Tibial artery (tissue), 4 donors: ENCODE data around the gene PARVA.

ENCODE experiments used
- DNase-seq, 2 donors: peaks; one replicate each; pipeline ENCODE4 v3.0.0-alpha.2; 2019
- H3K27ac ChIP-seq, 2 donors: fragments of 200-600 bp; sonication (generic) in 1 of 2; 1 replicate in 1 of 2; 2 replicates in 1 of 2; pipeline ENCODE4 v1.5.1; 2018 to 2019; ENCODE audit warnings: mild to moderate bottlenecking in 1 of 2
- H3K27me3 ChIP-seq, 2 donors: fragments of 200-600 bp; sonication (generic) in 1 of 2; one replicate each; pipeline versions ENCODE4 v1.5.1 to v1.6.0; 2016 to 2019
- H3K36me3 ChIP-seq, 3 donors: fragments of 200-600 bp; sonication (generic) in 2 of 3; one replicate each; pipeline ENCODE4 v1.5.1; 2016 to 2019; ENCODE audit warnings: mild to moderate bottlenecking in 2 of 3
- H3K4me1 ChIP-seq, 4 donors: fragments of 200-600 bp; sonication (generic) in 2 of 4; 1 replicate in 3 of 4; 2 replicates in 1 of 4; pipeline ENCODE4 v1.5.1; 2016 to 2019
- H3K4me3 ChIP-seq, 2 donors: fragments of 200-600 bp; sonication (generic) in 1 of 2; 1 replicate in 1 of 2; 2 replicates in 1 of 2; pipeline ENCODE4 v1.5.1; 2018 to 2019; ENCODE audit warnings: mild to moderate bottlenecking in 2 of 2
- H3K9me3 ChIP-seq, 3 donors: fragments of 200-600 bp; sonication (generic) in 1 of 3; one replicate each; pipeline ENCODE4 v1.5.1; 2016 to 2019
- intact Hi-C: fragments of 100-400 bp; cut with DNase I; formaldehyde crosslinking; loops from one replicate; pipeline ENCODE4 v1.15.0; 2023; ENCODE audit warnings: low total_unique reads
- TF ChIP-seq, protein P1 (sequence below), 2 experiments: fragments of 200-600 bp in 1 of 2; fragments of 450-650 bp in 1 of 2; IDR thresholded peaks; one replicate each; pipeline ENCODE4 v1.5.1; 2017 to 2019; ENCODE audit warnings: antibody characterized with exemption in 2 of 2, mild to moderate bottlenecking in 1 of 2, moderate library complexity in 1 of 2

PARVA gene

DNA sequence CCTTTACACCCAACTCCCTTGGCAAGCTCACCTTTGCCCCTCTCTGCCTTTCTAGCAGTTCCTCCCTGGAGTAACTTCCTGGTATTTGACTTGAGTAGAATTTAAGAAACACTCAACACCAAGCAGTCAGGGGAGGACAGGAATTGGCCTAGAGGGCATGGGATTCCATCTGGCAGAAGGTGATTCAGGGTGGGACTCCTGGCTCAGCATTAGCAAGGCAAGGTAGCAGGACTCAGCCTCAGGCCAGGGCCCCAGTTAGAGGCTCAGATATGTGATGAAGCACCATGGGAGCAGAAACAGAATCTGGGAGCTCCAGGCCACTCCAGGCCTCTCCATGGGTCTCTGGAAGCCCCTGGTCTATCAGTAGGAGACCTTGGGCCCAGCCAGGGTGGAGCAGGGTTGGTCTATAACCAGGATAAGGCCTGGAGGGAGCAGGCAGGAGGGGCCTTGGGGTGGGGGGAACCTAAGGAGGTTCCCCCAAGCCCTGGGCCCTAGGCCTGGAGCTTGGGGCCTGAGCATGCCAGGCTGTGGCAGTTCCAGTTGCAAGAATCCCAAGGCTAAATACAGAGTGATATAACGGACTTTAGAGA, 148.2 kb downstream of the PARVA start:
- H3K9me3 ChIP-seq: no peaks in the 10 kb centered on the region
- no peak overlapping the region for H3K4me3 ChIP-seq
- intact Hi-C loops: no loop called here
- TF ChIP-seq, protein P1, sequence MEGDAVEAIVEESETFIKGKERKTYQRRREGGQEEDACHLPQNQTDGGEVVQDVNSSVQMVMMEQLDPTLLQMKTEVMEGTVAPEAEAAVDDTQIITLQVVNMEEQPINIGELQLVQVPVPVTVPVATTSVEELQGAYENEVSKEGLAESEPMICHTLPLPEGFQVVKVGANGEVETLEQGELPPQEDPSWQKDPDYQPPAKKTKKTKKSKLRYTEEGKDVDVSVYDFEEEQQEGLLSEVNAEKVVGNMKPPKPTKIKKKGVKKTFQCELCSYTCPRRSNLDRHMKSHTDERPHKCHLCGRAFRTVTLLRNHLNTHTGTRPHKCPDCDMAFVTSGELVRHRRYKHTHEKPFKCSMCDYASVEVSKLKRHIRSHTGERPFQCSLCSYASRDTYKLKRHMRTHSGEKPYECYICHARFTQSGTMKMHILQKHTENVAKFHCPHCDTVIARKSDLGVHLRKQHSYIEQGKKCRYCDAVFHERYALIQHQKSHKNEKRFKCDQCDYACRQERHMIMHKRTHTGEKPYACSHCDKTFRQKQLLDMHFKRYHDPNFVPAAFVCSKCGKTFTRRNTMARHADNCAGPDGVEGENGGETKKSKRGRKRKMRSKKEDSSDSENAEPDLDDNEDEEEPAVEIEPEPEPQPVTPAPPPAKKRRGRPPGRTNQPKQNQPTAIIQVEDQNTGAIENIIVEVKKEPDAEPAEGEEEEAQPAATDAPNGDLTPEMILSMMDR (IDR thresholded peaks at IDR 0.05): no peak
- peaks cover 27 to 65% (median 31%) of the 10 kb centered on the region in 3 donors for H3K36me3 ChIP-seq
- peak in 1 of 2 donors; percentile 60 for DNase-seq
- peaks cover 0 to 15% (median 1%) of the 10 kb centered on the region in 4 donors for H3K4me1 ChIP-seq
- no peak overlapping the region for H3K27ac ChIP-seq
- no peaks in the 10 kb centered on the region for H3K27me3 ChIP-seq

DNA sequence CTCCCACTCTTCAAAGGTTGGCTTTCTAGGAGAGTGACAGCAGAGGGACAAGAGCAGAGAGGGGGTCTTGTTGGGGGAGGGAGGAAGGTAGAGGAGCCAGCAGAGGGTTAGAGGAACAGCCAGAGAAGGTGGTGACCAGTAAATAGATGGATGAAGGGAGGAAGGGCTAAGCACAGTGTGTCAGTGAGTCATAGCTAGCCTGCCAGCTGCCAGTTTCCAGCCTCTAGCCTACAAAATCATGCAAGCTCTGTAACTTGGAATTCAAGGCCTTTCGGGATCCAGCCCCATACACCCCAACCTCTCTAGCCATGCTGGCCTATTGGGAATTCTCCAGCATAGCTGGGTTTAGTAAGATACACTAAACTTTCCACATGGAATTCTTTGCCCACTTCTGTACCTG, 149.4 kb downstream of the PARVA start:
- Histone ChIP-seq H3K27ac (no peak overlapping the region), H3K9me3 (no peaks in the 10 kb centered on the region), H3K4me3 (no peak overlapping the region), H3K4me1 (peaks cover 0 to 16% (median 1%) of the 10 kb centered on the region in 4 donors), H3K36me3 (peaks cover 25 to 60% (median 30%) of the 10 kb centered on the region in 3 donors), H3K27me3 (no peaks in the 10 kb centered on the region)
- peak in 1 of 2 donors; percentile 34 for DNase-seq
- intact Hi-C loops: no loop called here
- TF ChIP-seq, protein P1 (IDR thresholded peaks at IDR 0.05): no peak

DNA sequence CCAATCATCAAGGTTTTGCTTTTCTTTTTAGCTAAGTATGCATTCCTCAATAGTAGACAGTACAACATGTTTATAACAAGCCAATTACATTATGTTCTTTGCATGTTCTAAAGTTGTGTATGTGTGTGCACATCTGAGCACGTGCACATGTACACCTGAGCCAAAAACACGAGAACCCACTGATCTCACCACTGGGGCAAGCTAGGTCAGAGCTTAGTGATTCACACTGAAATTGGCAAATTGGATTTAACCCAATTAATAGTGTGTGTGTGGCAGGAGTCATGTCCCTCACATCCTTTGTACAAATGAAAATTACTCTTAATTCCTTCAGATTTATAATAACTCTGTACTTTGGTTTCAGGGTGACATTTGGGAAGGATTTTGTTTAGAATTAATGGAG, 151.1 kb downstream of the PARVA start:
- H3K36me3 ChIP-seq: peaks cover 32 to 68% (median 46%) of the 10 kb centered on the region in 3 donors
- H3K9me3 ChIP-seq: no peaks in the 10 kb centered on the region
- DNase-seq: no peak
- TF ChIP-seq, protein P1 (IDR thresholded peaks at IDR 0.05): no peak
- intact Hi-C loops: no loop called here
- no peak overlapping the region for H3K4me3 ChIP-seq
- H3K27me3 ChIP-seq: no peaks in the 10 kb centered on the region
- peaks cover 0 to 16% (median 1%) of the 10 kb centered on the region in 4 donors for H3K4me1 ChIP-seq
- no peak overlapping the region for H3K27ac ChIP-seq

DNA sequence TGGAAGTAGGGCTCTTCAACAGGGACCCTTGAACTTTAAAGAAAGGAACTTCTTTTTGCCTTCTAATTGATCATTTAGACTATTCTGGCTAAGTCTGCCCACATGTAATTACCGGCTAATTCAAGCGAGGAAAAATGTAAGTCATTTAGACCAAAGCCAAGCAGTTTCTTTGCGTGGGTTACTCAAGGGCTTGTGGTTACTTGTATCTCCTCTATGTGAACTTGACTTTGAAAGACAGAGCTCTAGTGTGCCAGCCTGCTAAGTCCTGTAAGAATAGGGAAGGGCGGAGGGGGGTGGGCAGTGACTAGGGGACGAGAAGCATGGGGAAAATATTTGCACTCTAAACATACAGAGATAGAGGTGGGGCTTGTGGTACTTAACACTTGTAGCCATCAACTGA, 151.7 kb downstream of the PARVA start:
- DNase-seq: no peak
- TF ChIP-seq, protein P1 (IDR thresholded peaks at IDR 0.05): no peak
- intact Hi-C loops: no loop called here
- Histone ChIP-seq H3K4me3 (no peak overlapping the region), H3K27me3 (no peaks in the 10 kb centered on the region), H3K4me1 (peaks cover 0 to 16% (median 1%) of the 10 kb centered on the region in 4 donors), H3K9me3 (no peaks in the 10 kb centered on the region), H3K27ac (no peak overlapping the region), H3K36me3 (peaks cover 32 to 65% (median 47%) of the 10 kb centered on the region in 3 donors)

DNA sequence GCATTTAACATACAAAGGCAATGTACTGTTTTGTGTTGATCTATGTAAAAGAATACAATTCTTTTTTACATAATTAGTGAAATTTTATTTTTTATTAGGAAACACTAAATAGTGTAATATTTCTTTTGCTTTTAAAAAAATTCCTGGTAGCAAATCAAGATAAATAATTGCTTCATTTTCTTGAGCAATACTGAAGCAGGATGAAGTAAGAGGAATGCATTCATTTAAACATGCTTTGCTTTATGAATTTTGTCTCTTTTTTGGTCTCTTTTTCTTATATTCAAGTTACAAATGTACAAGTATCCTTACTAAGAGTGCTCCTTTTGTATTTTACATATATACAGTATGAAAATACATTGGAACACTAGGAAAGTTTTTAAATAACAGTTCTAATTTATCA, 152.4 kb downstream of the PARVA start:
- intact Hi-C loops: no loop called here
- TF ChIP-seq, protein P1 (IDR thresholded peaks at IDR 0.05): no peak
- H3K9me3 ChIP-seq: no peaks in the 10 kb centered on the region
- H3K27ac ChIP-seq: peak overlapping the region in 1 of 2 donors; percentile 40
- H3K4me1 ChIP-seq: peaks cover 0 to 16% (median 1%) of the 10 kb centered on the region in 4 donors
- peaks cover 32 to 58% (median 47%) of the 10 kb centered on the region in 3 donors for H3K36me3 ChIP-seq
- no peak for DNase-seq
- no peak overlapping the region for H3K4me3 ChIP-seq
- no peaks in the 10 kb centered on the region for H3K27me3 ChIP-seq
